Testis (tissue), 2 donors: ENCODE data around the gene TCF7.

Experiments used
- POLR2A ChIP-seq: fragments of 450-650 bp; IDR thresholded peaks from one replicate; pipeline ENCODE4 v1.6.1; 2017; ENCODE audit warnings: antibody characterized with exemption, mild to moderate bottlenecking, moderate library complexity
- TF ChIP-seq, protein P1 (sequence below), 3 experiments: fragments of 450-650 bp in 2 of 3; fragments of 200-600 bp in 1 of 3; sonication (generic) in 1 of 3; IDR thresholded peaks; one replicate each; pipeline ENCODE4 v1.5.1; 2016 to 2019; ENCODE audit warnings: antibody characterized with exemption in 3 of 3, mild to moderate bottlenecking in 2 of 3, moderate library complexity in 1 of 3

DNA sequence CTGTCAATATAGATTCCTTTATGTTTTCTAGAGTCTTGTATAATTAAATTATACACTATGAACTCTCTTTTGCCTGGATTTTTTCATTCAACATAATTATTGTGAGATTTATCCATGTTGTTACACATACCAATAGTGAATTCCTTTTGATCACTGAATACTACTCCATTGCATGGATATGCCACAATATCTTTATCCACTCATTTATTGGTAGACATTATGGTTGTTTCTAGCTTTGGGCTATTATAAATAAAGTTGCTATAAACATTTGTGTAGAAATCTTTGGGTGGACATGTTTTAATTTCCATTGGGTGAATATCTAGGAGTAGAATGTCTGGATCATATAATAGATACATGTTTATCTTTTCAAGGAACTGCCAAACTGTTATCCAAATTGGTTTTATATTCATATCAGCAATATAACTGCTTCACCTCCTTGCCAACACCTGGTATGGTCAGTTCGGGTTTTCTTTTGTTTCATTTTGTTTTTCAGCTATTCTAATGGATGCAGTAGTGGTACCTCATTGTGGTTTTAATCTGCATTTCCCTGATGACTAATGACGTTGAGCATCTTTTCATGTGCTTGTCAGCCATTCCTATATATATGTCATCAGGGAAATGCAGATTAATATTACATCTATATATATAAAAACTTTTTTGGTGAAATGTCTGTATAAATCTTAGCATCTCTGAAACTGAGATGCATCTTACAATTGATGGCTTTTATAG lies 32.1 kb upstream of the TCF7 start:
- TF ChIP-seq, protein P1, sequence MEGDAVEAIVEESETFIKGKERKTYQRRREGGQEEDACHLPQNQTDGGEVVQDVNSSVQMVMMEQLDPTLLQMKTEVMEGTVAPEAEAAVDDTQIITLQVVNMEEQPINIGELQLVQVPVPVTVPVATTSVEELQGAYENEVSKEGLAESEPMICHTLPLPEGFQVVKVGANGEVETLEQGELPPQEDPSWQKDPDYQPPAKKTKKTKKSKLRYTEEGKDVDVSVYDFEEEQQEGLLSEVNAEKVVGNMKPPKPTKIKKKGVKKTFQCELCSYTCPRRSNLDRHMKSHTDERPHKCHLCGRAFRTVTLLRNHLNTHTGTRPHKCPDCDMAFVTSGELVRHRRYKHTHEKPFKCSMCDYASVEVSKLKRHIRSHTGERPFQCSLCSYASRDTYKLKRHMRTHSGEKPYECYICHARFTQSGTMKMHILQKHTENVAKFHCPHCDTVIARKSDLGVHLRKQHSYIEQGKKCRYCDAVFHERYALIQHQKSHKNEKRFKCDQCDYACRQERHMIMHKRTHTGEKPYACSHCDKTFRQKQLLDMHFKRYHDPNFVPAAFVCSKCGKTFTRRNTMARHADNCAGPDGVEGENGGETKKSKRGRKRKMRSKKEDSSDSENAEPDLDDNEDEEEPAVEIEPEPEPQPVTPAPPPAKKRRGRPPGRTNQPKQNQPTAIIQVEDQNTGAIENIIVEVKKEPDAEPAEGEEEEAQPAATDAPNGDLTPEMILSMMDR (IDR thresholded peaks at IDR 0.05): no peak
- TF ChIP-seq POLR2A: no peak
